Neural cell (in vitro differentiated cells): ENCODE data around the gene SLCO4A1. TPM values are rescaled to one million over a fixed set of nuclear protein-coding genes. Genes with fewer than 3 reads are reported as not detected.

Experiments used
- H2AFZ ChIP-seq: fragments of 200-600, 300-800 bp; sonication (generic), shearing (Covaris generic); 2 replicates; pipeline ENCODE4 v1.6.0; 2014; ENCODE audit warnings: low read depth, mild to moderate bottlenecking, antibody characterized with exemption, low read length, moderate library complexity
- H3F3A ChIP-seq: fragments of 200-600 bp; shearing (Covaris generic); 2 replicates; pipeline ENCODE4 v1.6.1; 2016; ENCODE audit warnings: mild to moderate bottlenecking, moderate library complexity, mixed read lengths, antibody characterized with exemption, low read length; ENCODE audit not compliant: insufficient read depth, poor library complexity, severe bottlenecking
- H3K27ac ChIP-seq: fragments of 200-600, 300-800 bp; sonication (generic), shearing (Covaris generic); 2 replicates; pipeline ENCODE4 v1.5.1; 2014; ENCODE audit warnings: mild to moderate bottlenecking, low read length, moderate library complexity
- H3K27me3 ChIP-seq: fragments of 300-800, 200-600 bp; sonication (generic), shearing (Covaris generic); 2 replicates; pipeline ENCODE4 v1.6.0; 2014; ENCODE audit warnings: mild to moderate bottlenecking, low read depth, low read length, moderate library complexity; ENCODE audit not compliant: insufficient read depth
- H3K36me3 ChIP-seq: fragments of 300-800, 200-600 bp; sonication (generic), shearing (Covaris generic); 2 replicates; pipeline ENCODE4 v1.5.1; 2014; ENCODE audit warnings: mild to moderate bottlenecking, antibody characterized with exemption, low read length, moderate library complexity; ENCODE audit not compliant: insufficient read depth
- H3K4me2 ChIP-seq: fragments of 300-800, 200-600 bp; sonication (generic), shearing (Covaris generic); 2 replicates; pipeline ENCODE4 v1.6.0; 2014; ENCODE audit warnings: mild to moderate bottlenecking, low read length
- H3K4me3 ChIP-seq: fragments of 300-800, 200-600 bp; sonication (generic), shearing (Covaris generic); 2 replicates; pipeline ENCODE4 v1.5.1; 2014; ENCODE audit warnings: mild to moderate bottlenecking, low read length, moderate library complexity
- H3K79me2 ChIP-seq: fragments of 200-600 bp; shearing (Covaris generic); replicated peaks from 2 replicates; pipeline ENCODE4 v1.6.0; 2014; ENCODE audit warnings: mild to moderate bottlenecking, low read length, moderate library complexity; ENCODE audit not compliant: insufficient read depth
- H3K9ac ChIP-seq: fragments of 300-800, 200-600 bp; sonication (generic), shearing (Covaris generic); 2 replicates; pipeline ENCODE4 v1.6.1; 2016; ENCODE audit warnings: mild to moderate bottlenecking, low read length, mixed read lengths
- H3K9me2 ChIP-seq: fragments of 200-600 bp; shearing (Covaris generic); 2 replicates; pipeline ENCODE4 v1.6.1; 2016; ENCODE audit warnings: mild to moderate bottlenecking, low read length, mixed read lengths; ENCODE audit not compliant: insufficient read depth
- H3K9me3 ChIP-seq: fragments of 200-600, 300-800 bp; sonication (generic), shearing (Covaris generic); 2 replicates; pipeline ENCODE4 v1.6.1; 2016; ENCODE audit warnings: mild to moderate bottlenecking, mixed run types, low read length, moderate library complexity, mixed read lengths
- H4K20me1 ChIP-seq: fragments of 200-600 bp; shearing (Covaris generic); 2 replicates; pipeline ENCODE4 v1.6.1; 2016; ENCODE audit warnings: mild to moderate bottlenecking, mixed run types; ENCODE audit not compliant: insufficient read depth
- EP300 ChIP-seq: fragments of 450-650 bp; conservative IDR thresholded peaks from 2 replicates; pipeline ENCODE4 v1.6.1; 2014; ENCODE audit warnings: antibody characterized with exemption, mild to moderate bottlenecking, moderate library complexity; ENCODE audit not compliant: poor library complexity, severe bottlenecking
- EZH2 ChIP-seq: fragments of 200-600, 300-800 bp; shearing (Covaris generic), sonication (generic); IDR thresholded peaks from 2 replicates; pipeline ENCODE4 v1.6.1; 2014; ENCODE audit warnings: antibody characterized with exemption, low read length, borderline replicate concordance, mild to moderate bottlenecking; ENCODE audit not compliant: insufficient read depth, poor library complexity, severe bottlenecking
- MXI1 ChIP-seq: fragments of 450-650 bp; conservative IDR thresholded peaks from 2 replicates; pipeline ENCODE4 v1.6.1; 2014; ENCODE audit warnings: antibody characterized with exemption, mild to moderate bottlenecking; ENCODE audit not compliant: poor library complexity, severe bottlenecking
- POLR2AphosphoS5 ChIP-seq: IDR thresholded peaks from 2 replicates; pipeline ENCODE4 v1.6.1; 2012
- RAD21 ChIP-seq: fragments of 450-650 bp; conservative IDR thresholded peaks from 2 replicates; pipeline ENCODE4 v1.6.1; 2014; ENCODE audit warnings: antibody characterized with exemption, mild to moderate bottlenecking, moderate library complexity
- SMC3 ChIP-seq: fragments of 450-650 bp; conservative IDR thresholded peaks from 2 replicates; pipeline ENCODE4 v1.6.1; 2014; ENCODE audit warnings: antibody characterized with exemption, mild to moderate bottlenecking, moderate library complexity; ENCODE audit not compliant: poor library complexity
- TAF1 ChIP-seq: IDR thresholded peaks from 2 replicates; pipeline ENCODE4 v1.6.1; 2012; ENCODE audit warnings: low read depth
- polyA plus RNA-seq: library from polyadenylated mRNA; depleted of rRNA; stranded (reverse); fragments of >200 nt; gene quantifications from 2 replicates; pipeline ENCODE4 v1.2.3, GENCODE V29; 2014
- TF ChIP-seq, protein P1 (sequence below): IDR thresholded peaks from 2 replicates; pipeline ENCODE4 v1.6.1; 2012; ENCODE audit warnings: borderline replicate concordance
- TF ChIP-seq, protein P2 (sequence below): fragments of 450-650 bp; IDR thresholded peaks from 2 replicates; pipeline ENCODE4 v1.5.1; 2014; ENCODE audit warnings: antibody characterized with exemption, mild to moderate bottlenecking, moderate library complexity; ENCODE audit not compliant: poor library complexity, severe bottlenecking

SLCO4A1 gene
- polyA plus RNA-seq, 1 donor from 2014 or later, result 3.5 TPM

DNA sequence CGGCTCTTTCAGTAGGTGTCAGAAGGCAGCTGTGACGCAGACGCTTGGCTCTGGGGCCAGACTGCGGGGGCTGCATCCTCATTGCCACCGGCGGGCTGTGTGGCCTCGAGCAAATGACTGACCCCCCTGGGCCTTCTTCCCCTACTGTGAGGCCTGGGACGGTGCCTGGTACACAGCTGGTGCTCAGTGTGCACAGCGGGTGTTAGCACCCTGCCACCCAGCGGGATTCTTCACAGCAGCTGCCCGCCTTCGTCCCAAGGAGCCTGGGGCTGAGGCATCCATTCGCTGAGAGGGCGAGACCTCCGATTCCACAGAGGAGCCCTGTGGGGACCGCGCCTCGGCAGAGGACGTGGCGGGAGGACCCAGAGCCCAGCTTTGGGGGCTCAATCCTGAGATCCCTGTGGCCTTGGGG lies 10.6 kb downstream of the SLCO4A1 start:
- TF ChIP-seq MXI1 (no peak), EZH2 (no peak), EP300 (no peak), RAD21 (no peak), SMC3 (no peak), TAF1 (no peak), POLR2AphosphoS5 (no peak)
- TF ChIP-seq, protein P1, sequence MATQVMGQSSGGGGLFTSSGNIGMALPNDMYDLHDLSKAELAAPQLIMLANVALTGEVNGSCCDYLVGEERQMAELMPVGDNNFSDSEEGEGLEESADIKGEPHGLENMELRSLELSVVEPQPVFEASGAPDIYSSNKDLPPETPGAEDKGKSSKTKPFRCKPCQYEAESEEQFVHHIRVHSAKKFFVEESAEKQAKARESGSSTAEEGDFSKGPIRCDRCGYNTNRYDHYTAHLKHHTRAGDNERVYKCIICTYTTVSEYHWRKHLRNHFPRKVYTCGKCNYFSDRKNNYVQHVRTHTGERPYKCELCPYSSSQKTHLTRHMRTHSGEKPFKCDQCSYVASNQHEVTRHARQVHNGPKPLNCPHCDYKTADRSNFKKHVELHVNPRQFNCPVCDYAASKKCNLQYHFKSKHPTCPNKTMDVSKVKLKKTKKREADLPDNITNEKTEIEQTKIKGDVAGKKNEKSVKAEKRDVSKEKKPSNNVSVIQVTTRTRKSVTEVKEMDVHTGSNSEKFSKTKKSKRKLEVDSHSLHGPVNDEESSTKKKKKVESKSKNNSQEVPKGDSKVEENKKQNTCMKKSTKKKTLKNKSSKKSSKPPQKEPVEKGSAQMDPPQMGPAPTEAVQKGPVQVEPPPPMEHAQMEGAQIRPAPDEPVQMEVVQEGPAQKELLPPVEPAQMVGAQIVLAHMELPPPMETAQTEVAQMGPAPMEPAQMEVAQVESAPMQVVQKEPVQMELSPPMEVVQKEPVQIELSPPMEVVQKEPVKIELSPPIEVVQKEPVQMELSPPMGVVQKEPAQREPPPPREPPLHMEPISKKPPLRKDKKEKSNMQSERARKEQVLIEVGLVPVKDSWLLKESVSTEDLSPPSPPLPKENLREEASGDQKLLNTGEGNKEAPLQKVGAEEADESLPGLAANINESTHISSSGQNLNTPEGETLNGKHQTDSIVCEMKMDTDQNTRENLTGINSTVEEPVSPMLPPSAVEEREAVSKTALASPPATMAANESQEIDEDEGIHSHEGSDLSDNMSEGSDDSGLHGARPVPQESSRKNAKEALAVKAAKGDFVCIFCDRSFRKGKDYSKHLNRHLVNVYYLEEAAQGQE, result no peak
- TF ChIP-seq, protein P2, sequence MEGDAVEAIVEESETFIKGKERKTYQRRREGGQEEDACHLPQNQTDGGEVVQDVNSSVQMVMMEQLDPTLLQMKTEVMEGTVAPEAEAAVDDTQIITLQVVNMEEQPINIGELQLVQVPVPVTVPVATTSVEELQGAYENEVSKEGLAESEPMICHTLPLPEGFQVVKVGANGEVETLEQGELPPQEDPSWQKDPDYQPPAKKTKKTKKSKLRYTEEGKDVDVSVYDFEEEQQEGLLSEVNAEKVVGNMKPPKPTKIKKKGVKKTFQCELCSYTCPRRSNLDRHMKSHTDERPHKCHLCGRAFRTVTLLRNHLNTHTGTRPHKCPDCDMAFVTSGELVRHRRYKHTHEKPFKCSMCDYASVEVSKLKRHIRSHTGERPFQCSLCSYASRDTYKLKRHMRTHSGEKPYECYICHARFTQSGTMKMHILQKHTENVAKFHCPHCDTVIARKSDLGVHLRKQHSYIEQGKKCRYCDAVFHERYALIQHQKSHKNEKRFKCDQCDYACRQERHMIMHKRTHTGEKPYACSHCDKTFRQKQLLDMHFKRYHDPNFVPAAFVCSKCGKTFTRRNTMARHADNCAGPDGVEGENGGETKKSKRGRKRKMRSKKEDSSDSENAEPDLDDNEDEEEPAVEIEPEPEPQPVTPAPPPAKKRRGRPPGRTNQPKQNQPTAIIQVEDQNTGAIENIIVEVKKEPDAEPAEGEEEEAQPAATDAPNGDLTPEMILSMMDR, result no peak
- Histone ChIP-seq H3K27ac (no peak overlapping the region), H3K4me2 (no peak overlapping the region), H3K36me3 (no peaks in the 10 kb centered on the region), H3K9ac (no peak overlapping the region), H3K79me2 (no peaks in the 10 kb centered on the region), H2AFZ (no peak overlapping the region), H3K9me2 (no peaks in the 10 kb centered on the region), H3K27me3 (no peaks in the 10 kb centered on the region), H3K9me3 (no peaks in the 10 kb centered on the region), H3K4me3 (no peak overlapping the region), H3F3A (no peaks in the 10 kb centered on the region), H4K20me1 (no peaks in the 10 kb centered on the region)

DNA sequence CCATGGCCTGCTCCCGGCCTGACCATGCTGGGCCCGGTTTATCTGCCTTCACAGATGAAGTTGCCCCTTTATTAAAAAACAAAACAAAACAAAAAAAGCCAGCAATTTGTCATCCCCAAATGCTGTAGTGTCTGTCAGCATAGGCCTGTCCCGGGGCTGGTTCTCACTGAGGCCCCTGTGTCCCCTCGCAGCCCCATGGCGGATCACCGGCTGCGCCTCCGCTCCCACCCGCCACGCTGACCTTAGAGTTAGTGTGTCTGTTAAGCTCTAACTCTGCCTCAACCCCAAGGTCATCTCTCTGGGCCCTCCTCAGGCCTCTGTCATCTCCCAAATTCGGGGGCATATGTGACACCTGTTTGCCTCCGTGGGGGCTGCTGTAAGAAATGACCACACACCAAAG lies 11.1 kb downstream of the SLCO4A1 start:
- H3K9me2 ChIP-seq, result no peaks in the 10 kb centered on the region
- TF ChIP-seq SMC3 (no peak), MXI1 (no peak), EP300 (no peak), EZH2 (no peak), RAD21 (no peak)
- TF ChIP-seq, protein P1, result no peak
- TF ChIP-seq, protein P2, result no peak
- no peak overlapping the region for H2AFZ ChIP-seq

More for the DNA sequence above, 11.1 kb downstream of the SLCO4A1 start:
- H3K4me2 ChIP-seq, result no peak overlapping the region
- H3K27ac ChIP-seq, result no peak overlapping the region
- no peaks in the 10 kb centered on the region for H3K27me3 ChIP-seq
- no peaks in the 10 kb centered on the region for H4K20me1 ChIP-seq
- no peaks in the 10 kb centered on the region for H3K9me3 ChIP-seq
- H3F3A ChIP-seq, result no peaks in the 10 kb centered on the region
- no peaks in the 10 kb centered on the region for H3K36me3 ChIP-seq
- no peak overlapping the region for H3K4me3 ChIP-seq
- no peaks in the 10 kb centered on the region for H3K79me2 ChIP-seq
- no peak overlapping the region for H3K9ac ChIP-seq
